ENCODE data around the gene EPHB2. TPM values are rescaled to one million over a fixed set of nuclear protein-coding genes. Genes with fewer than 3 reads are reported as not detected.
"Not testable (repeated sequence)": the region's sequence is repeated elsewhere in the genome, so short reads cannot be mapped to it uniquely, and the experiment has no call there.

The EPHB2 gene
- total RNA-seq, 1 donor from 2014 or later, result 130 TPM

DNA sequence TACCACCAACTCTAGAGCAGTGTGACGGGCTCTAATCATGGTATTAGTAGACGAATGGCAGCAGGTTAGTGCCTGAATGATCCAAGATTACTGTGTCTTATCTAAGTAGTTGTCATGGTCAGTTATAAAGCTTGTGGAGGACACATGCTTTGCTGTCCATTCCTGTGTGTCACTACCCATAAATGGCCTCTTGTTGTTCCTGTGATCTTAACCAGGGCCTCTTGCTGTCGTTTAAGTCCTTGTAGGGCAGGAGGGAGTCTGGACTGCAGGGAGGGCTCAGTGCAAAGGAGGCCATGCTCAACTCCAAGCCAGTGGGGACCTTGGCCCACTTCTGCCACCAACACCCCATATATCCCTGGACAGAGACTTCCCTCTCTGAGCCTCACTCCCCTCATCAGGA, 130.5 kb downstream of the EPHB2 start:
- Mint-ChIP-seq H3K27ac (no peak overlapping the region), H3K9me3 (no peaks in the 10 kb centered on the region)
- no peak for DNase-seq (ENCODE audit: low spot score in 2 of 2, unreplicated experiment in 2 of 2)

DNA sequence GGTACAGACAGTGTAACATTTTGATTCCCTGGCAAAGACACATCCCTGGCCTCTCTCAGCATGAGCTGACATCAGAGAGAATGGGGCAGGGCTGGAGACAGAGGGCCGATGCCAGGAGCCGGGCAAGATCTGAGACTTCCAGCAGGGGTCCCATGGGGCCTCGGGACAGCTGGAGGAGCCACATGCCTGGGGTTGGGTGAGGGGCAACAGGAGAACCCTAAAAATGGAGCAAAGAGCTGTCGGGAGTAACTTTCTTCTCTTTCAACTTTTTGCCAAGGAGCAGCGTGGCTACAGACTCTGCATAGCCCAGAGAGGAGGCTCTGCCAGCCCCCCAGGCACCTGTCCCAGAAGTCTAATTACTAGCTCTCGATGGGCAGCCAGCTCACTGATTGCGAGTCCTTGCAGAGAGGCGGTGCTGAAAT, 131.2 kb downstream of the EPHB2 start:
- TF ChIP-seq, protein P1, sequence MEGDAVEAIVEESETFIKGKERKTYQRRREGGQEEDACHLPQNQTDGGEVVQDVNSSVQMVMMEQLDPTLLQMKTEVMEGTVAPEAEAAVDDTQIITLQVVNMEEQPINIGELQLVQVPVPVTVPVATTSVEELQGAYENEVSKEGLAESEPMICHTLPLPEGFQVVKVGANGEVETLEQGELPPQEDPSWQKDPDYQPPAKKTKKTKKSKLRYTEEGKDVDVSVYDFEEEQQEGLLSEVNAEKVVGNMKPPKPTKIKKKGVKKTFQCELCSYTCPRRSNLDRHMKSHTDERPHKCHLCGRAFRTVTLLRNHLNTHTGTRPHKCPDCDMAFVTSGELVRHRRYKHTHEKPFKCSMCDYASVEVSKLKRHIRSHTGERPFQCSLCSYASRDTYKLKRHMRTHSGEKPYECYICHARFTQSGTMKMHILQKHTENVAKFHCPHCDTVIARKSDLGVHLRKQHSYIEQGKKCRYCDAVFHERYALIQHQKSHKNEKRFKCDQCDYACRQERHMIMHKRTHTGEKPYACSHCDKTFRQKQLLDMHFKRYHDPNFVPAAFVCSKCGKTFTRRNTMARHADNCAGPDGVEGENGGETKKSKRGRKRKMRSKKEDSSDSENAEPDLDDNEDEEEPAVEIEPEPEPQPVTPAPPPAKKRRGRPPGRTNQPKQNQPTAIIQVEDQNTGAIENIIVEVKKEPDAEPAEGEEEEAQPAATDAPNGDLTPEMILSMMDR (IDR thresholded peaks at IDR 0.05; ENCODE audit: unreplicated experiment), result no peak
- no peaks in the 10 kb centered on the region for H3K9me3 Mint-ChIP-seq
- H3K27me3 Mint-ChIP-seq (ENCODE audit: low read depth), result no peaks in the 10 kb centered on the region
- peaks cover 29% of the 10 kb centered on the region for H3K4me1 Mint-ChIP-seq
- no peak for DNase-seq (ENCODE audit: low spot score in 2 of 2, unreplicated experiment in 2 of 2)
- H3K27ac Mint-ChIP-seq, result no peak overlapping the region
- H3K4me3 Mint-ChIP-seq, result no peak overlapping the region
- peaks cover 14% of the 10 kb centered on the region for H3K36me3 Mint-ChIP-seq

More for the DNA sequence above, 130.5 kb downstream of the EPHB2 start:
- TF ChIP-seq, protein P1 (IDR thresholded peaks at IDR 0.05; ENCODE audit: unreplicated experiment), result no peak
- peaks cover 30% of the 10 kb centered on the region for H3K4me1 Mint-ChIP-seq
- no peaks in the 10 kb centered on the region for H3K27me3 Mint-ChIP-seq (ENCODE audit: low read depth)
- no peak overlapping the region for H3K4me3 Mint-ChIP-seq
- peaks cover 14% of the 10 kb centered on the region for H3K36me3 Mint-ChIP-seq

DNA sequence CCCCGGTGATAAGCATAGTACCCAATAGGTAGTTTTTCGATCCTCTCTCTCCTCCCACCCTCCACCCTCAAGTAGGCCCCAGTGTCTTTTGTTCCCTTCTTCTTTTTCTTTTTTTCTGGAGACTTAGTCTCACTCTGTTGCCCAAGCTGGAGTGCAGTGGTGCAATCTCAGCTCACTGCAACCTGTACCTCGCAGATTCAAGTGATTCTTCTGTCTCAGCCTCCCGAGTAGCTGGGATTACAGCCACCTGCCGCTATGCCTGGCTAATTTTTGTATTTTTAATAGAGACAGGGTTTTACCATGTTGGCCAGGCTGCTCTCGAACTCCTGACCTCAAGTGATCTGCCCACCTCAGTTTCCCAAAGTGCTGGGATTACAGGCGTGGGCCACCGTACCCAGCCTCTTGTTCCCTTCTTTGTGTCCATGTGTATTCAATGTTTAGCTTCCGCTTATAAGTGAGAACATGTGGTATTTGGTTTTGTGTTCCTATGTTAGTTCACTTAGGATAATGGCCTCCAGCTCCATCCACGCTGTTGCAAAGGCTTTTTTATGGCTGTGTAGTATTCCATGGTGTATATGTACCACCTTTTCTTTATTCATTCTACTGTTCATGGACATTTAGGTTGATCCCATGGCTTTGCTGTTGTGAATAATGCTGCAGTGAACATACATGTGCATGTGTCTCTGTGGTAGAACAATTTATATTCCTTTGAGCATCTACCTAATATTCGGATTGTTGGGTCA, 133.0 kb downstream of the EPHB2 start:
- H3K27ac Mint-ChIP-seq; H3K9me3 Mint-ChIP-seq; H3K27me3 Mint-ChIP-seq (ENCODE audit: low read depth); H3K4me3 Mint-ChIP-seq; DNase-seq (ENCODE audit: low spot score in 2 of 2, unreplicated experiment in 2 of 2): not testable (repeated sequence)
- peaks cover 41% of the 10 kb centered on the region for H3K4me1 Mint-ChIP-seq
- peaks cover 14% of the 10 kb centered on the region for H3K36me3 Mint-ChIP-seq

DNA sequence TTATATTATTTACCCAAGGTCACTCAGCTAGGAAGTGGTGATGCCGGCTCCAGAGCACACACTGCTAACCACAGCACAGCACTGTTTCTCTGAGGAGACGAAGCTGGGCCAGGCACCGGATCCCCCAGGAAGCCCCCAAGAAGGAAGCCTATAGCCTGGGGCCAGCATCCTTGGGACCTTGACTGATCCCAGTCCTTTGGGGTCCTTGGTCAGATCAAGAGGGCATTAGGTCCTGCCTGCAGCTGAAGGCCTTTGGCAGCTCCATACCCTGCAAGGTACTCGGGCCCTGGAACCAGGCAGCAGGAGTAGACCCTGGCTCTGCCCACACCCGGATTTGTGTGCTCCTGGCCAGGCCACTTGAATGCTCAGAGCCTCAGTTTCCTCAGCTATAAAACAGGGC, 134.0 kb downstream of the EPHB2 start:
- no peak for DNase-seq (ENCODE audit: low spot score in 2 of 2, unreplicated experiment in 2 of 2)
- H3K4me3 Mint-ChIP-seq, result no peak overlapping the region
- TF ChIP-seq, protein P1 (IDR thresholded peaks at IDR 0.05; ENCODE audit: unreplicated experiment), result no peak
- no peaks in the 10 kb centered on the region for H3K27me3 Mint-ChIP-seq (ENCODE audit: low read depth)
- peaks cover 10% of the 10 kb centered on the region for H3K36me3 Mint-ChIP-seq
- peaks cover 51% of the 10 kb centered on the region for H3K4me1 Mint-ChIP-seq
- no peak overlapping the region for H3K27ac Mint-ChIP-seq
- no peaks in the 10 kb centered on the region for H3K9me3 Mint-ChIP-seq

DNA sequence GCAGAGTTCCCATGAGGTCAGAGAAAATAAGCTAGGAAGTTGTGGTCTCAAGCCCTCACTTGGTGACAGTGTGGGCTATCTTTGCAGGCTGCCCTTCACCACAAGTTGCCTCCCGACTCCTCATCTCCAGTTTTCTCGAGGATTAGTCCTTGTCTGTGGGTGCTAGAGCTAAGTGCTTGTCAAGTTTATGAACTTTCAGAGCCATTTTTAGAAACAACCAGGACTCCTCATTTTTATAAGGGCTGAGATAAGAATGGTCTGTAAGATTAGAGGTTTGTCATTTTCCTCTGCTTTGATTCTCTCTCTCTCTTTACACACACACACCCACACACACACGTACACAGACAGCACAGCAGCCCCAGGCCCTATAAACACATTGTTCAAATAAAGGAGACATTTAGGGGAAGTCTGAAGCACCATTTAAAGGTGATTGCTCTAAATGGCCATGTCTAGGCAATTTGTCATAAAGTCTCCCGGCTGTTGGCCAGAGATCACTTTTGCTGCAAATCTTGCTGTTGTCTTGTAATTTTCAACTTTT, 134.8 kb downstream of the EPHB2 start:
- DNase-seq (ENCODE audit: low spot score in 2 of 2, unreplicated experiment in 2 of 2), result no peak
- Mint-ChIP-seq H3K9me3 (no peaks in the 10 kb centered on the region), H3K36me3 (peaks cover 11% of the 10 kb centered on the region), H3K27ac (peak overlapping the region; percentile 86), H3K27me3 (ENCODE audit: low read depth) (no peaks in the 10 kb centered on the region), H3K4me1 (peaks cover 59% of the 10 kb centered on the region), H3K4me3 (no peak overlapping the region)
- TF ChIP-seq, protein P1 (IDR thresholded peaks at IDR 0.05; ENCODE audit: unreplicated experiment), result no peak

DNA sequence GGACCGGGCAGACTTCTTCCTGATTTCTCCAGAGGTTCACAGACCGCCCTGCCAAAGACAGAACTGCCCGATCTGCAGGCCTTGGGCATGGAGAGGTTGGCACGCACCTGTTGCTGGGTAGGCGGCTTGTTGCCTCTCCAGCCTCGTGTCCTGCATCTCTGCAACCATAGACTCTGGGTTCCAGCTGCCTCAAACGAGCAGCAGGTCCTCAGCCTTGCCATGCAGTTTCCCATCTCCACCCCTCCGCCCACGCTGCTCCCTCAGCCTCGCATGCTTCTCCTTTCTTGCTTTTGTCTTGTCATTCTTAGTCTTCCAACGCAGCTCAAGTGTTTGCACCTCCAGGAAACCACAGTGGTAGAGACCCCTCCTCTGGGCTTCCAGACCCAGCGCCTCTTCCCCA, 135.8 kb downstream of the EPHB2 start:
- Mint-ChIP-seq H3K36me3 (peaks cover 13% of the 10 kb centered on the region), H3K9me3 (no peaks in the 10 kb centered on the region), H3K27ac (no peak overlapping the region), H3K27me3 (ENCODE audit: low read depth) (no peaks in the 10 kb centered on the region), H3K4me3 (no peak overlapping the region), H3K4me1 (peaks cover 62% of the 10 kb centered on the region)
- no peak for DNase-seq (ENCODE audit: low spot score in 2 of 2, unreplicated experiment in 2 of 2)
- TF ChIP-seq, protein P1 (IDR thresholded peaks at IDR 0.05; ENCODE audit: unreplicated experiment), result no peak
